ENCODE results near the gene TOB1.
A peak's percentile ranks its signal among the peaks of the same experiment; 100 is the strongest.
"Not testable (repeated sequence)": the region's sequence is repeated elsewhere in the genome, so short reads cannot be mapped to it uniquely, and the experiment has no call there.

TOB1 gene

GRCh38 chr17:50868140-50868438 is 1.9 kb upstream of the TOB1 start:
- DNase-seq, result no peak

GRCh38 chr17:50867363-50868139 is 1.4 kb upstream of the TOB1 start:
- peak; percentile 96 for DNase-seq

GRCh38 chr17:50866950-50867362 is 802 bp upstream of the TOB1 start:
- DNase-seq, result peak; percentile 96

DNA sequence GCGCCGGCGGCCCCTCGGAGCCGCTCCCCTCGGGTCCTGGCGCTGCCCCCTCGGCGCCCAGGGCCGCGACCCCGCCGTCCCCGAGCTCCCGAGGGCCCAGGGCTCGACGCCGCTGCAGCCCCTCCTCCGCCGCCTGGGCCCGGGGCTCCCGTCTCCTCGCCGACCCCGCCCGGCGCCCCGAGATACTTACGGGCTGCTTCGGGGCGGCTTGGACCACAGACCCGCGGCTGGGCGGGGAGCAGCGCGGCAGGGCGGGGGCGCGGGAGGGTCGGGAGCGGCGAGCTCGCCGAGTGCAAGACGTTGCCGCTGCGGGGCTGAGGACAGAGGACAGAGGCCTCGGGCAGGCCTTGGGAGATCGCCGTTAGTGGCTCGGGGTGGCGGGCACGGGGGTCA is 290 bp downstream of the TOB1 start:
- DNase-seq, result no peak

- peak; percentile 46 for DNase-seq
These were observed 890 bp downstream of the TOB1 start for GRCh38 chr17:50865060-50865867.

GRCh38 chr17:50864747-50865059 is 1.5 kb downstream of the TOB1 start:
- DNase-seq, result no peak

- no peak for DNase-seq
These were observed 2.2 kb downstream of the TOB1 start for GRCh38 chr17:50863931-50864330.

- DNase-seq, result no peak
These were observed 2.8 kb downstream of the TOB1 start for GRCh38 chr17:50863221-50863843.

DNA sequence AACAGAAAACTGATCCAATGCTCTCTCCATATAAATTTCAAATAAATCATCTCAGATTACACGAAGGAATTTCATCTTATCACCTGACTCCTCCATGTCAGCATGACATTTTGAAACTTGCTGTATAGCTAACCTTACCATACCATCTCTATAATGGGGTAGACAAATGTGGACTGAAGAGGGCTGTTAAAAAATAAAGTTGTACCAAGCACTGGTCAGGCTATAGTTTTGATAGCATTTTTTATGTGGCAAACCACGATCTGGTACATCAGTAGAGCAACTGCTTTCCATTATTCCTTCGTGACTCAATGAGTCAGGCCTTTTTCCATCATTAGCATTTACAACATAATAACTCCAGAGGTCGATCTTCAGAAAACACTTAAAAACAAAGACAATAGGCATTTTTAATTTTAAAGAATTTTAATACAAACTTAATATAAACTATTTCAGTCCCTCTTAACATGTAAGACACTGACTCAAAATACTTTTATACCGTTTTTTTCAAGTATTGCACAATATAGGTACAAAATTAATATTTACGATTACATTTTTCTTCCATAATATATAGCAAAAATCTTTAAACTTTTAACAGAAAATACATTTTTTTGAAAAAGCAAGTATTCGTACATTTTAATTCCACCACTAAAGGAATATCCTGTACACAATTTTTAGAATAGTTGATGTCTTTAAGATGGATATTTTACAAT is 4.2 kb downstream of the TOB1 start:
- no peak for DNase-seq

GRCh38 chr17:50861334-50861676 is 4.8 kb downstream of the TOB1 start:
- DNase-seq, result no peak

- not testable (repeated sequence) for DNase-seq
These were observed 6.4 kb downstream of the TOB1 start for GRCh38 chr17:50859727-50860126.

GRCh38 chr17:50858486-50859225 is 7.5 kb downstream of the TOB1 start:
- no peak for DNase-seq

- no peak for DNase-seq
These were observed 9.7 kb downstream of the TOB1 start for GRCh38 chr17:50856431-50856830.

- no peak for DNase-seq
These were observed 10.3 kb downstream of the TOB1 start for GRCh38 chr17:50855708-50856330.

DNA sequence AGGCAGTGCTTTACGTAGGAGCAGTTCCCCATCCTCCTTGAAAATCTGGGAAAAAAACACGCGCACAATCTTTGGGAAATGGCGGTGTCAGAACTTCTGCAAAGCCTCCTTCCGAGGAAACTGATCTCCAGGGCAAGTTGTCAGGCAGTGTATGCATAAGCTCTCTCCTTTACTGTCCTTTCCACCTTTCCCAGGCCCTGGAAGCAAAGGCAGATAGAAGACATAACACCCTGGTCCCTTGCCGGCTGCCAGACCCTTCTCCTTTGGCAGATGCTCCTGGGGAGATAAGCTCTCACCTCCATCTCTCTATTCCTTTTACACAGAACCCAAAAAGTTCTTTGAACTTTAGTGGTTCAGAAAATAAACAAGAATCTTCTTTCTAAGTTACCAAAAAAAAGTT is 12.4 kb downstream of the TOB1 start:
- DNase-seq, result no peak

- DNase-seq, result no peak
These were observed 13.0 kb downstream of the TOB1 start for GRCh38 chr17:50853015-50853615.

DNA sequence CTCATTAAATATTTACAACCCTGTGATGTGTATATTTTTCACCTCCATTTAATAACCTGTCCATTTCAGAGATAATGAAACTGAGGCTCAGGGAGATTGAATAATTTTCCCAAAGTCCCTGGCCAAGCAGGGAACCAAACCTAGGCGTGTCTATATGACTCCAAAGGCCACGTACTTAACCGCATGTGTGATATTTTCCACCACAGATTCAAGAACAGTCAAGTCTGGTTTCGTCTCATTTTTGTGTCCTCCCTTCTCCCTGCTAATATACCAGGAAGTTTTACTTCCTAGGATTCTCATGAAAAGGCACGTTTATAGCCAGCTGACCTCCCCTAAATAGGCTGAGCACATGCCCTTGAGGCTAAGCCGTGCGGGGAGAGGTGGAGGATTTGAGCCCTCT is 15.5 kb downstream of the TOB1 start:
- DNase-seq, result no peak

GRCh38 chr17:50848711-50849110 is 17.4 kb downstream of the TOB1 start:
- DNase-seq, result no peak

DNA sequence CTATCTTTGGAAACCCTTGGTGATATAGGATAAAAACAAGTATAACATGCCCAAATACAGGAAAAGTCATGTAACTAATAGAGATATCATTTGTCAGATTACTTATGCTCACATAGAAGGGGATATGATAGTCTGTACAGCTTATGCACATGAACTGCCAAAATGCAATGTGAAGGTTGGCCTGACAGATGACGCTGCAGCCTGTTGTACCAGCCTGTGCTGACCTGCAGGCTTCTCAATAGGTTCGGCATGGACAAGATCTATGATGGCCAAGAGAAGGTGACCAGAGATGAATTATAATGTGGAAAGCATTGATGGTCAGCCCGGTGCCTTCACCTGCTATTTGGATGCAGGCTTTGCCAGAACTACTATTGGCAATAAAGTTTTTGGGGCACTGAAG is 18.1 kb downstream of the TOB1 start:
- no peak for DNase-seq

DNA sequence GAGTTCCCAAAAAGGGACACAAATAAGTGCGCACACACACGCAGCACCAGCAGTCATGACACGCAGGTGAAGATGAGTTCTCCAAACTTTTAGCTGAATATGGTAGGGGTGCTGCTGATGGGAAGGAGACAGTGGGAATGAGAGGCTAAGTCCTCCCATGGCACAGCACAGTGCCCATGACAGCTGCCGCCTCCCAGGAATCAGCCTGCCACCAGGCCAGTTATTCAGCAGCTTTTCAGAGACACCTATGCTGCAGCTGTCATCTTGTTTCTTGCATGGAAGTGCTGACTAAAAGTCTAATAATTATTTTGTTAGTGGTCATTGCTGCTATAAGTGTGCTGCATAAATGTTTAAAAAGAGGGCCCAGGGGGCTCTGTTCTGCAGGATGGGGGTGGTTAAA is 18.6 kb downstream of the TOB1 start:
- DNase-seq, result no peak

- DNase-seq, result no peak
These were observed 20.7 kb downstream of the TOB1 start for GRCh38 chr17:50845240-50846147.

All from NCI-H2227 treated with DMSO at 0.1 percent for 48 hours (cell line).